GM11168 (cell line): Measurements from ENCODE around the gene OR10H1.
"Not testable (repeated sequence)": the region's sequence is repeated elsewhere in the genome, so short reads cannot be mapped to it uniquely, and the experiment has no call there.

Source experiments
- in situ Hi-C: fragments of 300-500 bp; cut with MboI; formaldehyde crosslinking; loops from one replicate; pipeline ENCODE4 v1.12.0; 2022; ENCODE audit warnings: low sequenced_read_pairs; ENCODE audit not compliant: unreplicated experiment

OR10H1 gene

GRCh38 chr19:15815306-15815705, at the start of gene OR10H1:
Gene OR10H1 (minus strand): TSS chr19:15815664. CDS start chr19:15808037, 7,627 bp downstream.
- in situ Hi-C loops, result no loop called here

GRCh38 chr19:15864824-15865223, 49.4 kb upstream of the OR10H1 start:
- in situ Hi-C loops, result no loop called here

DNA sequence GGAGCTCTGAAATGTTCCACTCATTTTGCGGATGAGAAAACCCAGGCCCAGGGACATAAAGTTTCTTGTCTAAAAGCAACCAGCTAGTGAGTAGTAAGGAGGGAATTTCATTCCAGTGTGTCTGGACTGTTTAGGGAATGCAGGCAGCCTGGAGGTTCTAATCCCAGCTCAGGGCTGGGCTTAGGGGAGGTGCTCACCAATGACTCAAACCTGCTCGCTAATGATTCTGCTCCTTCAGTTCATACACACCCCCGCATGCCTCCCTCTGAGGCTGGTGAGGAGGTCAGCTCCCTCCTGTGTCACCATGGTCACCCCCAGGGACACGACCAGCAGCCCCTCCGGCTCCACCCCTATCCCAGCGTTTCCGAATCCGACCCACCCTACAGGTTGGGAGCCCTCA, 47.8 kb upstream of the OR10H1 start:
- in situ Hi-C loops, result no loop called here

DNA sequence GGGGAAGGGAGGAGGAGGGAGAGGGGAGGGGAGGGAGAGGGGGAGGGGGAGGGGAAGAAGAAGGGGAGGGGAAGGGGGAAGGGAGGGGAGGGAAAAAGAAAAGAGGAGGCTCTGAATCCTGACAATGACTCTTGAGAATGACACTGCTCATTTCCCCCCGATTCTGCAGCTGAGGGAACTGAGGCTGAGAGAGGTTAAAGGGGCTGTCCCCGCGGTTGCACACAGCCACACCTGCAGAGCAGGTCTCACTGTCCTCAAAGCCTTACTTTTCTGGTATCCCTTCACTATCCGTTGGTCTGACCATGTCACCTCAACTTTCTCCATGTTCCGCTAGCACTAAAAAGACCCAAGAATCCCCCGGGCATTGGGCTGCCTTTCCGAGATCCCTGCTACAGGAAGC, 47.0 kb upstream of the OR10H1 start:
- in situ Hi-C loops, result no loop called here

- in situ Hi-C loops, result no loop called here
Measured at GRCh38 chr19:15860522-15860921, 45.1 kb upstream of the OR10H1 start.

GRCh38 chr19:15859187-15859586, 43.7 kb upstream of the OR10H1 start:
- in situ Hi-C loops, result no loop called here

DNA sequence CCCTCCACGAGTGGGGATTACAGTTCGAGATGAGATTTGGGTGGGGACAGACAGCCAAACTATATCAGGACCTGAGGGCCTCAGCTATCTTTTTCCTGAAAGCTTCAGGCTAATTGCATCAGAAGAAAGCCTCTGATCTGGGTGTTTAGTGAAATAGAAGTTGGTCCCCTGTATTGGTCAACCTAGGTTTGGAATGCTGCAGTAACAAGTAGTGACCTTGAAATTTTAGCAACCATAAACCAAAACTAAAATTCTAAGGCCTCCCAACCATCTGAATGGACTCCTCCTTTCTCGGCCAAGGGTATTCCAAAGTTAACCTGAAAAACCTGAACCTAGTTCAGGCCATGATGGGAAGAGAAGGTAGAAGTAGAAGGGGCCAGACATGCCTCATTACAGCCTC, 34.9 kb upstream of the OR10H1 start:
- in situ Hi-C loops, result no loop called here

DNA sequence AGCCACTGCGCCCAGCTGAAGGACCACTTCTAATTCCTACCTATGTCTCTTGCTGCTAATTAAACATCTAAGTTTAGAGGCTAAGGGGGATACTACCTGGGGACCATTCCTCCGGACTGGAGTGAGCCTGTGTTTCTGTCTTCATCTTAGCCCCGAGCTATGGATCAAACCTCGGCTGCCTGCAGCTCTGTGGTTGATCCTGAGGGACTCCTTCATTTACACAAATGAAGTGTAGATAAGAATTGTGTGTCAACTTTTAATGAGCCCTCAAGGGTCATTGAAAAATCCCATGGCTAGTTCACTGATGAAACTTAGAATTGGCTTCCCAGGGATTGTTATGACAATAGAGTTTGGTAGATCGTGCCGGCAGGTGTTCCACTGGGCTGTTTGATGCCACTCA, 31.5 kb upstream of the OR10H1 start:
- in situ Hi-C loops, result no loop called here

DNA sequence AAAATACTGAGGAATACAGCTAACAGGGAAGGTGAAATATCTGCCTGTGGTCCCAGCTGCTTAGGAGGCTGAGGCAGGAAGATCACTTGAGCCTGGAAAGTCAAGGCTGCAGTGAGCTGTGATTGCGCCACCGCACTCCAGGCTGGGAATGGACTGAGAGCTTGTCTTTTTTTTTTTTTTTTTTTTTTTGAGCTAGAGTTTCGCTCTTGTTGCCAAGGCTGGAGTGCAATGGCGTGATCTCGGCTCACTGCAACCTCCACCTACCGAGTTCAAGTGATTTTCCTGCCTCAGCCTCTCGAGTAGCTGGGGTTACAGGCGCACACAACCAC, 28.4 kb upstream of the OR10H1 start:
- in situ Hi-C loops, result not testable (repeated sequence)

DNA sequence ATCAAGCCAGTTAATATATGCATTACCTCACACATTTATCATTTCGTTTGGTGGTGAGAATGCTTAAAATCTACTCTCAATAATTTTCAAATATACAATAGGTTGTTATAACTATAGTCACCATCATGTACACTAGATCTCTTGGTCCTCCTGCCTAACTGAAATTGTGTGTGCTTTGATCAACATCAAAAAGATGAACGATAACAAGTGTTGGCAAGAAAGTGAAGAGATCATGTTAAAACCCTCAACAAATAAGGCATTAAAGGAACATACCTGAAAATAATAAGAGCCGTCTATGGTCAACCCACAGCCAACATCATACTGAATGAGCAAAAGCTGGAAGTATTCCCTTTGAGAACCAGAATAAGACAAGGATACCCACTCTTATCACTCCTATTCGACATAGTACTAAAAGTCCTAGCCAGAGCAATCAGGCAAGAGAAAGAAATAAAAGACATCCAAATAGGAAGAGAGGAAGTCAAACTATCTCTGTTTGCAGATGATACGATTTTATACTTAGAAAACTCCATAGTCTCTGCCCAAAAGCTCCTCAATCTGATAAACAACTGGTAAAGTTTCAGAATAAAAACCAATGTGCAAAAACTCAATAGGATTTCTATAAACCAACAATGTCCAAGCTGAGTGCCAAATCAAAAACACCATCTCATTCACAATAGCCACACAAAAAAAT, 27.9 kb upstream of the OR10H1 start:
- in situ Hi-C loops, result no loop called here

- in situ Hi-C loops, result no loop called here
Measured at GRCh38 chr19:15841875-15842569, 26.6 kb upstream of the OR10H1 start.

DNA sequence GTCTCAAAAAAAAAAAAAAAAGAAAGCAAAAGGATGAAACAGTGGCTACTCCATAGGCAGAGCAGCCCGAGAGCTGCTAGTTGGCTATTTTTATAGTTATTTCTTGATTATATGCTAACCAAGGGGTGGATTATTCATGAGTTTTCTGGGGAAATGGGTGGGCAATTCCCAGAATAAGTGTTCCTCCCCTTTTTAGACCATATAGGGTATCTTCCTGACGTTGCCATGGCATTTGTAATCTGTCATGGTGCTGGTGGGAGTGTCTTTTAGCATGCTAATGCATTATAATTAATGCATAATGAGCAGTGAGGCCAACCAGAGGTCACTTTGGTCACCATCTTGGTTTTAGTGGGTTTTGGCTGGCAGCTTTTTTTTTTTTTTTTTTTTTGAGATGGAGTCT, 25.4 kb upstream of the OR10H1 start:
- in situ Hi-C loops, result no loop called here

- in situ Hi-C loops, result not testable (repeated sequence)
Measured at GRCh38 chr19:15839888-15840287, 24.4 kb upstream of the OR10H1 start.

DNA sequence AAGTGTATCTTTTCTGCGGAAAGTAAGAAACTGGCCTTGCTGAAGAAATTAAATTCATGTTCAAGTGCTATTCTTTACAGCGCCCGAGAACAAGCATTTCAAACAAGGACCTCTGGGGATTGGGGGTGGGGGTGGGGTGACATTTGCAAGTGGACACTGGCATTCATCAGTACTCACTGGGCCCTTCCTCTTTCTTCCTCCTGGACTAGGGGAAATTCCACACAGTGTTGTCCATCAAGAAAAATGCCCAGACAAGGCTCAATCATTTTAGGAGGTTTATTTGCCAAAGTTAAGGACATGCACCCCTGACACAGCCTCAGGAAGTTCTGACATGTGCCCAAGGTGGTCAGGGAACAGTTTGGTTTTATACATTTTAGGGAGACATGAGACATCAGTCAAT, 22.9 kb upstream of the OR10H1 start:
- in situ Hi-C loops, result no loop called here

GRCh38 chr19:15837221-15837731, 21.8 kb upstream of the OR10H1 start:
- in situ Hi-C loops, result no loop called here

DNA sequence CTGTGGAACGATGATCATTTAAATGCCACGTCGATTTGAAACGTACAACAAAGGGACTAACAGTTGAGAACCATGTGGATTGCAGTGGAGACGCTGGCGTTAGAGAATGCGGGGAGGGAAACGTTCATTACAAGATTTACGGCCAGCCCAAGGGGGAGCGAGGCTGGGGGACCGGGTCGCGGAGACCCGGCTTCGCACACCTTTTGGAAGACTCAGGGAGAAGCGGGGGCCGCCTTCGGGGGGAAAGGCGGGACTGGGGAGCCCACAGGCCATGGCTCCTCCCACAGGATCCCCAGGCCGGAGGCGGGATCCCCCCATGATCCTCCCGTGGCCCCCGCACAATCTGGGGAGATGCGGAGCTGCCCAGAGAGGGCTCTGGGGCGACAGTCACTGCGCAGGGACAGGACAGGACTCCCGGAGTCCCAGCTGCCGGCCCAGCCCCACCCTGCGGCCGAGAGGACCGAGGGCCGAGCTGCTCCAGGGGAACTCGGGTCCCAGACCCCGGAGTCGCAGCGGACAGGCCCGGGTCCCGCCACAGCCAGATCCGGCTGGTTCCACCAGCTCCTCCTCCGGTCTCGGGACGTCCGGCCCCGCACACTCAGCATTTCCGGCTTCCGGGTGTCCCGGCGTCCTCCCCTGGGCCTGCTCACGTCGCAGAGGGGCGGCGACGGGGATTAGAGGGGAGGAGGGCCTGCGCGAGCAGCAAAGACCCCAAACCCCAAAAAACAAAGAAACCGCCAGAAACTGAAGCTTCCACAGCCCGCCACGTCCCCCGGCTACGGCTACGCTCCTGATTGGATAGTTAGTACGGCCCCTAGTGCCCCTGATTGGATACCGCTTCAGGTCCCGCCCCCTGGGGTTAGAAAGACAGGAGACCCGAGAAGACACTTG, 21.1 kb upstream of the OR10H1 start:
- in situ Hi-C loops, result no loop called here

DNA sequence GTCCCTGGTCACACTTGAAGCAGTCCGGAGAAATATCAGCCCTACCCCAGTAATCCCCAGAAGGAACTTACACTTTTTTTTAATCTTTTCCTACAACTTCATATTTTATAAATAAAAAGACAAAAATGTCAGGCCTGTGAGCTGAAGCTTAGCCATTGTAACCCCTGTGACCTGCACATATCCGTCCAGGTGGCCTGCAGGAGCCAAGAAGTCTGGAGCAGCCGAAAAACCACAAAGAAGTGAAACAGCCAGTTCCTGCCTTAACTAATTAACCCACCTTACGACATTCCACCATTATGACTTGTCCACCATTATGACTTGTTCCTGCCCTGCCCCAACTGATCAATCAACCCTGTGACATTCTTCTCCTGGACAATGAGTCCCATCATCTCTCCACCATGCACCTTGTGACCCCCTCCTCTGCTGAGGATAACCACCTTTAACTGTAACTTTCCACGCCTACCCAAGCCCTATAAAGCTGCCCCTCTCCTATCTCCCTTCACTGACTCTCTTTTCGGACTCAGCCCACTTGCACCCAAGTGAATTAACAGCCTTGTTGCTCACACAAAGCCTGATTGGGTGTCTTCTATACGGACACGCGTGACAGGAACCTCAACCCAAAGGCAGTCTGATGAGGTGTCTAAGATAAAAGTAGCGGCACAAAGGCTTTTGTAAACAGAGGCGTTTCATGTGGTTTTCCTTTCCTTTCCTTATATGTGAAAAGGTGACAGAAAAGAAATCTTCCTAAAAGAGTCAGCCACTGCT, 20.3 kb upstream of the OR10H1 start:
- in situ Hi-C loops, result not testable (repeated sequence)

DNA sequence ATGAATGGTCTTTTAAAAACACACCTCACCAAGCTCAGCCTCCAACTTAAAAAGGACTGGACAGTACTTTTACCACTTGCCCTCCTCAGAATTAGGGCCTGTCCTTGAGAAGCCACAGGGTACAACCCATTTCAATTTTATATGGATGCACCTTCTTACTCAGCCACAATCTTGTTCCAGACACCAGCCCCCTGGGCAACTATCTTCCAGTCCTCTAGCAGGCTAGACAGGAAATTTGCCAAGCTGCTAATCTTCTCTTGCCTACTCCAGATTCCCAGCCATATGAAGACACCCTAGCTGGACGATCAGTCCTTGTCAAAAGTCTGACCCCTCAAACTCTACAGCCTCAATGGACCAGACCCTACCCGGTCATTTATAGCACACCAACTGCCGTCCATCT, 18.8 kb upstream of the OR10H1 start:
- in situ Hi-C loops, result not testable (repeated sequence)

GRCh38 chr19:15831626-15832025, 16.2 kb upstream of the OR10H1 start:
- in situ Hi-C loops, result no loop called here

DNA sequence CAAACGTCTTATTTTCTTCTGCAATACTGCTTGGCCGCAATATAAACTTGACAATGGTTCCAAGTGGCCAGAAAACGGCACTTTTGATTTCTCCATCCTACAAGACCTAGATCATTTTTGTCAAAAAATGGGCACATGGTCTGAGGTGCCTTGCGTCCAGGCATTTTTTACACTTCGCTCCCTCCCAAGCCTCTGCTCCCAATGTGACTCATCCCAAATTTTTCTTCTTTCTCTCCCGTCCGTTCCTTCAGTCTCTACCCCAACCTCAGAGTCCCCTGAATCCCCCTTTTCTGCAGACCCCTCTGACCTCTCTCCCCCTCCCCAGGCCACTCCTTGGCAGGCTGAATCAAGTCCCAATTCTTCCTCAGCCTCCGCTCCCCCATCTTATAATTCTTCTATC, 14.3 kb upstream of the OR10H1 start:
- in situ Hi-C loops, result no loop called here
